ENCODE results near the gene HSPH1. TPM values are rescaled to one million over a fixed set of nuclear protein-coding genes. Genes with fewer than 3 reads are reported as not detected.

The HSPH1 gene
- total and polyA plus RNA-seq, 2 of the 13 experiments (the other 11 are each of a cell fraction or from before 2014, with no cell fraction given) = 13.0 to 62.9 TPM

GRCh38 chr13:31167490-31167889 is 5.8 kb upstream of the HSPH1 start (continued):
- no peak for TF ChIP-seq PRDM10 (CRISPR knock-in tag; IDR thresholded peaks at IDR 0.05; ENCODE audit: low read depth)
- no peak for TF ChIP-seq TFDP2 (CRISPR knock-in tag; IDR thresholded peaks at IDR 0.05)
- peak; percentile 43; the same call in 1 of the 2 replicates for TF ChIP-seq HNF4A (CRISPR knock-in tag; IDR thresholded peaks at IDR 0.05)
- TF ChIP-seq TRIM22 (IDR thresholded peaks at IDR 0.05) = no peak
- TF ChIP-seq BHLHE40 (IDR thresholded peaks at IDR 0.05; ENCODE audit: low read length) = no peak
- no peak for TF ChIP-seq ZNF234 (CRISPR knock-in tag; conservative IDR thresholded peaks at IDR 0.05)
- TF ChIP-seq TEAD2 (CRISPR knock-in tag; IDR thresholded peaks at IDR 0.05) = no peak
- peak; percentile 70; the same call in 1 of the 2 replicates for TF ChIP-seq FOSL1 (CRISPR knock-in tag; IDR thresholded peaks at IDR 0.05; ENCODE audit: borderline replicate concordance)
- no peak for TF ChIP-seq ZNF225 (CRISPR knock-in tag; IDR thresholded peaks at IDR 0.05)
- TF ChIP-seq MEF2D (CRISPR knock-in tag; IDR thresholded peaks at IDR 0.05) = no peak
- no peak for TF ChIP-seq SKIL (CRISPR knock-in tag; IDR thresholded peaks at IDR 0.05; ENCODE audit: borderline replicate concordance)
- no peak for TF ChIP-seq SETDB1 (CRISPR knock-in tag; IDR thresholded peaks at IDR 0.05; ENCODE audit: borderline replicate concordance)
- TF ChIP-seq ARNTL (CRISPR knock-in tag; IDR thresholded peaks at IDR 0.05) = no peak
- no peak for TF ChIP-seq ZNF10 (CRISPR knock-in tag; IDR thresholded peaks at IDR 0.05; ENCODE audit: borderline replicate concordance, low read depth)
- no peak for TF ChIP-seq ZNF281 (CRISPR knock-in tag; IDR thresholded peaks at IDR 0.05; ENCODE audit: borderline replicate concordance)
- no peak for TF ChIP-seq HNRNPK (IDR thresholded peaks at IDR 0.05; ENCODE audit: low read depth, low read length, poor library complexity, severe bottlenecking)
- TF ChIP-seq ZNF276 (CRISPR knock-in tag; IDR thresholded peaks at IDR 0.05; ENCODE audit: low read depth) = no peak

Measured in HepG2 (cell line).